TTC549 (cell line): Measurements from ENCODE around the gene MYBPH.

ENCODE experiments used
- FAIRE-seq: peaks from 2 replicates; lab custom pipeline; 2012; peaks lifted over from hg19 to GRCh38; lab: Jason Lieb, UNC

The MYBPH gene

DNA sequence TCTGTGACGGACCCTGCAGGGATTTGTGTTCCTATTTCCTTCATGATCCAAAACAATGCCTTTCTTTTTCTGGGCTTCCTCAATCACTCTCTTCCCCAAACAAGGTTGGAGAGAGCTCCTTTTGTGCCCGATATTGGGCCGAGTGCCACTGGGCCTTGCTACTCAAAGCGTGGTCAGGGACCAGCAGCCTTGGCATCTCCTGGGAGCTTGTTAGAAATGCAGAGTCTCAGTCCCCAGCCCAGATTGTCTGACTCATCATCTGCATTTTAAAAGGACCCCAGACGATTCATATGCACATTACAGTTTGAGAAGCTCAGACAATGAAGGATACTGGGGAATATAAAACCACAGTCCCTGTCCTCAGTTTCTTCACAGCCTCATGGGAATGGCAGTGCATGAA lies 28.2 kb downstream of the MYBPH start:
- no peak for FAIRE-seq

DNA sequence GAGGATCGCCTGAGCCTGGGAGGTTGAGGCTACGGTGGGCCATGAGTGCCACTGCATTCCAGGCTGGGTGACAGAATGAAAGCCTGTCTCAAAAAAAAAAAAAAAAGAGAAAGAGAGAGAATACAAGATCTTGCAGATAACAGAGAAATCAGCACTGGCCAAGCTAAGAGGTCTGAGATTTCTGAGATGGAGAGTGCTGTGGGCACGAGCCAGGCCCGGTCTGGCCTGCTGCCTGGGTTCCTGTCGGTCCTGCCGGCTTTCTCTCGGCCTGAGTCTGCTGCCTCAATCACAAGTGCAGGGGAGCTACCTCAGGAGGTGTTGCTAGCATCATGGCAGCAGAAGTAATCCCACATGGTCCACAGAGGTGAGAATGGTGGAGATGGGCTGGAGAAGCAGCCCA lies 29.1 kb downstream of the MYBPH start:
- FAIRE-seq = no peak

DNA sequence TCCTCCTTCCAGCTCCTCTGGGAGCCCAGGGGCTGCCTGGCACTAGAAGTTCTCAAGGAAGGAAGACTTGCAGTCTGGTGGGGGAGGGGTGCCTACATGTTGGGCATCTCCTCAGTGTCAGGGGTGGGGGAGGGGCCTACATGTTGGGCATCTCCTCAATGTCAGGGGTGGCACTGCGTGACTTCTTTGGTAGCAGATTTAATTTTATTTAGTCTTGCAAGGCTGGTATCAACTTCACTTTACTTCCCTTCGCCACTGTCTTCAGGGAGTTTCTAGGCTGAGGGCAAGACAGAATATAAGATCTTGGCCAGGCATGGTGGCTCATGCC lies 29.6 kb downstream of the MYBPH start:
- no peak for FAIRE-seq

DNA sequence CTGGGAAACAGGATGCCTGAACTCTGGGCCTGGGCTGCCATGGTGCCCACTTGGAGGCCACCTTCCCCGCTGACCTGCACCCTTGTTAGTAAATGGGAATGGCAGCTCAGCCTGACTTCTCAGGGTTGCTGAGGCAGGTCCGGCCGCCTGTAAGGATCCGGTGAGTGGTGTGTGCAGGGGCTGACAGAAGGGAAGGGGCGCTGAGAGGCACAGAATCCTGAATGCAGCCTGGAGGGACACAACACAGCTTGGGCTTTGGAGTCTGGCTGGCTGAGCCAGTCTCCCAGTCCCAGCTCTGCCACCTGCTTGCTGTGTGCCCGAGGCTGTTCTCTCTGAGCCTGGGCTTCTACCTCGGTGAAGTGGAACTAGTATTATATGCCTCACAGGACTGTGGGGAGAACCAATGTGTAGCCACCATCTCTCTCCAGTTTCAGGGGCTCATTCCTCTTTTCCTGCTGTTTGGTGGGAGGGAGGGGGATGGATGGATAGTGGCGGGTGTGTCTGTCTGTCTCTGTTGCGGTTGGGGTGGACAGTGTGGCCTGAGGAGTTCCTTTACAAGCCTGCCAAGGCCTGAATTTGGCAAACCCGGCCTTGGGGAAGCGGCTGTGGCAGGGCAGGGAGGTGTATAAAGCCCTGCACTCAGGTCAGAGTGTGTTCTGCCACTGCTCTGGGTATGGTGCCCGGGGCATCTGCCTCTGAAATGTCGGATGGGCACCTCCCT lies 30.1 kb downstream of the MYBPH start:
- FAIRE-seq = no peak

DNA sequence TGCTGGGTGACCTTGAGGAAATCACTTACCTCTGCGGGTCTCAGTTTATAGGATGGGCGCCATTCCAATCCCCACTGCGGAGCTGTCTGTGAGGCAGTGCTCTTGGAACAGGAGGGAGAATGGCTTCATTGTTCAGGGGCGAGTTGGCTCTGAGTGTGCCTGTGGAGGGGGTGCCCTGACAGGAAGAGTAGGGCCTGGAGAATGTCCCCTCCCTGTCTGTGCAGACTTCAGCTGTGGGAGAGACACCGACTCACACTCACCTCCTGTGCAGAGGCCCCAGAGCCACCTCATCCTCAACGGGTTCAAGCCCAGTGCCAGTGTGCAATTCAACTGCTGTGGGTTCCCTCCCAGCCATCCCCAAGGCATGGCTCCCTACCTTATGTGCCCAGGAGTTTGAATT lies 31.0 kb downstream of the MYBPH start:
- no peak for FAIRE-seq

DNA sequence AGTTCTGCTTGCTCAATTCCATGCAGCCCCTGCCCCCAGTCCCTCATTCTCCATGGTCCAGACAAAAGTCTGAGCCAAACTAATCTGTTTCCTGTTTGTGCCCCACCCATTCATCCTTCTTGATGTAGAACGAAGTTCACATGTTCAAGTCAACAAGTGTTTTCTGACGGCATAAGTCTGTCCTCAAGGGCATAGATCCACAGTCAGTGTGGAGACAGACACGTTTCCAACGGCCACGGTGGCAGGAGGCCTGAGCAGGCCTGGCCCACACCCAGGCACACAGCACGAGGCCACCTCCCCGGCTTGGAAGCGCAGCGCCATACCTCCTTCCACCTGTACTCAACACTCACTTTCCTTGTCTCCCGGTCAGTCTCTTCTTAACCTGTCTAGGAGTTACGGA lies 32.0 kb downstream of the MYBPH start:
- no peak for FAIRE-seq

DNA sequence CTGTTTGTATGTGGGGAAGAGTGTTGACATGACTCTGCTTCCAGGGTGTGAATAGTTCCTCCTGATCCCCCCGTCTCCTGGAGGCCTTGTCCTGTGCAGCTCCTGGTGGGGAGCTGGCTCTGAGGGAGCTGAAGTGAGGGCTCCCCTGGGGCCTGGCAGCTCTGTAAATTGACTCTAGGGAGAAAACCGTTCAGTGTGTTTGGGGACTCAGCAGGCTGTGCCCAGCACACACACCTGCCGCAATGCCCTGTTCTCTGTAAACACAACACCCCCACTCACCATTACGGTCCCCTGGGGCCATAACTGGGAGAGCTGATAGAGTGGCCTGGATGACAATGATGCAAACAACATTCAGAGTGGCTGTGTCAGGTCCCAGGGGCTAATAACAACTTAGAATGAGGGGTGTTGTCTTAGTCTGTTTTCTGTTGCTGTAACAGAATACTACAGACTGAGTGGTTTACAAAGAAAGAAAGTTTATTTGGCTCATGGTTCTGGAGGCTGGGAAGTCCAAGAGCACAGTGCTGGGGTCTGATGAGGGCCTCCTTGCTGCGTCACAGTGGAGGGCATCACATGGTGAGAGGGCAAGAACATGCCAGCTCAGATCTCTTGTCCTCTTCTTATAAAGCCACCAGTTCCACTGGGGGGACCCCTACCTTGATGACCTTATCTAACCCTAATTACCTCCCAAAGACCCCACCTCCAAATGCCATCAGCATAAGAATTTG lies 32.8 kb downstream of the MYBPH start:
- FAIRE-seq = no peak

DNA sequence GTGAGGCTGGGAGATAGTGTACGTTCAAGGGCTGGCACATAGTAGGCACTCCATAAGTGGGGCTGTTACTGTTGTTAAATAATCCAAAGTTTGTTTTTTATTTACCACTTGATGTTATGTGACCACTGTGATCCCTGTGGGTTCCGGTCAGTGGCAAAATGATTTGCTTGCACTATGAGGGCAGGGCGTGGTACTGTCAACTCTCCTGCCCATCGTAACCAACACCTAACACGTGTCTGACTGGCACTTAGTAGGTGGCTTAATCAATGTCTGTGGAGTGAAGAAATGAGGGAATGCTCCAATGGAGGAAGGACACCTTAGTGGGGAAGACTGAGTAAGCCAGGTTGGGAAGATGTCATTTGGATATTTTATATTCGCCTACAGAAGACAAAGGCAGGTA lies 33.5 kb downstream of the MYBPH start:
- no peak for FAIRE-seq

DNA sequence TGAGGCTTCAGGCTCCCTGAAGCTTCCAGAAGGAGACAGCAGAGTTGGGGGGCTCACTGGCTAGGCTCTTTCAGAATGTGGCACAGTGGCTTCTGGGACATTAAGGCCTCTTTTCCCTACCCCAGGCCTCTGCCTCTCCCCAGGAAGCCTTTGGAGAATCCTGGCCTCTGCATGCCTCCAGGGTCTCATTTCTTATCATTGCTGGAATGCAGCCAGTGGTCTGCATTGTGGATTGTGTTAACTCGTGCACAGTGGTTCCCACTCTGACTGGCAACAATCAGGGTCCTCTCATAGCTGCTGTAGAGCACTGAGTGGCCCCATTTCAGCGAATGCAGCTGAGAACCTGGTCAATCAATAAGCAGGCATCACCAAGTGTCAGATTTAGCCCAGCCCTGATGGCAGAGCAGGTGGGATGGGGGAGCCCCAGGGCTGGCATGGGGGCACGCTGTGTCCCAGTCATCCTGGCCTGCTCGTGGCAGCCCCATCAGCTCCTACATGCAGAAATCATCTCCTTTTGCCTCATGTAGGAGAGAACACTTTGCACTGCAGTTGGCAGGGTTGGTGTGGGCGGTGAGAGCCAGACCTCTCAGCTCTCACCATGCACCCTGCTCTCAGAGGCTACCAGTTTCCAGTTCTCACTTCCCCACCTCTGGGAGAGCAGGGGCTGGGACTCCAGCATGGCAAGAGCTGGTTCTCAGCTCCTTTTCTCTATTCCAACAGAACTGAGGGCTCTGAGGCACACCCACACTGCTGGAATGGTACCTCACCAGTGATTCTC lies 34.7 kb downstream of the MYBPH start:
- FAIRE-seq = no peak

DNA sequence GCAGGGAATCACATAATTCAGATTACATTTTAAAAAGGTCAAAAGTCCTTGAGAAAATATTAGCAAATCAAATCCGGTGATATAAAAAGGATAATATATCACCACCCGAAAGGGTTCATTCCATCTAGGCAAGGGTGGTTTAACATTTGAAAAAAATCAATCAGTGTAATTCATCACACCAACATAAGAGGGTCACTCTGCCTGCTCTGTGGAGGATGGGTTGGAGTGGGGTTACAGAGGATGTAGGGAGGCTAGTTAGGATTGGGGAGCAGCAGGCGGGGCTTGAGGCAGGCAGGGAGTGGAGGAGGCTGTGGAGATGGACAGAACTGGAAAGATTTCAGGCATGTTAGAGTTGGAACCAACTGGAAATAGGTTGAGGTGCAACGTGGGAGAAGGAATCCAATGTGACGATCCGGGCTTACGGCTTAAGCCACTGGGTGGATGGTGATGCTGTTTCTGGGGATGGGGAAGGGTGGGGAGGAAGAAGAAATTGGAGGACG lies 35.6 kb downstream of the MYBPH start:
- FAIRE-seq = no peak

DNA sequence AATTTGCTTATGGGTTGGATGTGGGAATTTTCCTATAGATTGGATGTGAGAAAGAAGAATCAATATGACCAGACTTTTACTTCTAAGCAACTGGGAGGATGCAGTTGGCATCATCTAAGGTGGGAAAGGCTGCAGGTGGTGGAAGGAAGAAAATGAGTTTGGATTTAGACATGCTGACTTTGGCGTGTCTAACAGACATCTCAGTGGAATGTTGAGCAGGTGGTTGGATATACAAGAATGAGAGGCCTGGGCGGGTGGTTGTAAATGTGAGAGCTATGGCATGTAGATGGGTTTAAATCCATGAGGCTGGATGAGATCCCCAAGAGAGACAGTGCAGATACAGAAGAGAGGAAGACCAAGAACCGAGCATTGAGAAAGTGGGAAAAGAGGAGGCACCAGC lies 37.6 kb downstream of the MYBPH start:
- FAIRE-seq = no peak

DNA sequence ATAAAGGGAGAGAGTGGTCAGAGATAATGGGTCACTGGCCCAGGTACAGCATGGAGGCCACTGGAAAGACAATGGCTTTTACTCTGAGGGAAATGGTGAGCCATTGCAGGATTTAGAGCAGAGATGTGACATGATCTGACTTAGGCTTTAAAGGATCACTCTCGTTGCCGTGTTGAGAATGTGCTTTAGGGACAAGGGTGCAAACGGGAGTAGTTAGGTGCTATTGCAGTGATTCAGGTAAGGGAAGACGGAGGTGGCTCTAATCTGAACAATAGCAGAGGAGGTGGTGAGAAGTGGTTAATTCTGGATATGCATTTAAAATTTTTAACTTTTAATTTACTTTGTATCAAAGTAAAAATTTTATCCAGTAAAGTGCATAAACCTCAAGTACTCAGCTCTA lies 38.3 kb downstream of the MYBPH start:
- FAIRE-seq = no peak

DNA sequence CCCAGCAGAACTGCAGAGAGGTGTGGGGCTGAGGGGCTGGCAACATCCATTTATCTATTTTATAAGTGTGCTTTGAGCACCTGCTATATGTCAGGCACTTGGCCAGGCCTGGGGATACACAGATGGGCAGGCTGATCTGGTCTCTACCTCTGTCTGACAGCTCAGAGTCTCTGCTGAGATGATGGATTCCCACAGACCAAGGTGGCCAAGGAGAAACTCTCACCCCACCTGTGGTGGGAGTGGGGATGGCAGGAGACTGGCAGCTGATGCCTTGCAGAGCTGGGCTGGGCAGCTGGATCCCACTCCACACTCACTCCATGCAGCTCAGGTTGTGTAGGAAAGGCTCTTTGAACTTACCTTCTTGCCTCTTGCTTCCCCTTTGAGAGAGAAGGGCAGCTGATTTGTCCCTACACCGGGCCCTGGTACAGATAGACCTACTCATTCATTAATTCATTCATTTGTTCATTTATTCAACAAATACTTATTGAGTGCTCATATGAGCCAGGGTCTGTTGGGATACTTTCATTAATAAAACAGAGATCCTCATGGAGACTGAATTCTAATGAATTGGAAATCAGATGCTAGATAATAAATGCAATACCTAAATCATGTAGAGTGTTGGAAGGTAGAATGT lies 39.1 kb downstream of the MYBPH start:
- FAIRE-seq = no peak

DNA sequence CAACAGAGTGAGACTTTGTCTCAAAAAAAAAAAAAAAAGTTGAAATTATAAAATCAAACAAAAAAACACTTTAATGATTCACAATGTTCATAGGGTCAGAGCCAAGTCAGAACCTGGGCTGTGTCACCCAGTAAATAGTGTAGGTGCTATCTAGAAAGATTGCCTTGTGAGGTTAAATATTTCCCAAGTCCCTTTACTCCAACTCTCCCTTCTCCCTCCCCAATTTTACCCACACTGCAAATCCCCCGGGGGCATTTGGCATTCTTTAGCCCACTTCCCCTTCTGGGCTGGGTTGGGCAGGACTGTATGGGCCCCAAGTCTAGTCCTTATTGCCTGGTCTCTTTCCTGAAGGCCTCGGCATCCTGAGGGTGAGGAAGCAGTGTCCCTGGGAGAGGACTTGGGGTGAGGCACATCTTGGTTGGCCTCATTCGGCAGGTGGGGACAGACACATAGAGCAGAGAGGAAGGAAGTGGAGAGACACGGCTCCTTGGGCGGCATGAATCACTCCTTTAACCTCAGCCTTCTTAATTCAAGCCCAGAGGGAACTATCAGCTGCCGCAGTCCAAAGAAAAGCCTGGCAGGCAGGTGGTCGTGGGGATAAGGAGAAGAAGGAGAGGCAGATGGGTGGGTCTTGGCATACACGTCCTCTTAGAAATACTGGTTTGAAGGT lies 39.9 kb downstream of the MYBPH start:
- FAIRE-seq = no peak

DNA sequence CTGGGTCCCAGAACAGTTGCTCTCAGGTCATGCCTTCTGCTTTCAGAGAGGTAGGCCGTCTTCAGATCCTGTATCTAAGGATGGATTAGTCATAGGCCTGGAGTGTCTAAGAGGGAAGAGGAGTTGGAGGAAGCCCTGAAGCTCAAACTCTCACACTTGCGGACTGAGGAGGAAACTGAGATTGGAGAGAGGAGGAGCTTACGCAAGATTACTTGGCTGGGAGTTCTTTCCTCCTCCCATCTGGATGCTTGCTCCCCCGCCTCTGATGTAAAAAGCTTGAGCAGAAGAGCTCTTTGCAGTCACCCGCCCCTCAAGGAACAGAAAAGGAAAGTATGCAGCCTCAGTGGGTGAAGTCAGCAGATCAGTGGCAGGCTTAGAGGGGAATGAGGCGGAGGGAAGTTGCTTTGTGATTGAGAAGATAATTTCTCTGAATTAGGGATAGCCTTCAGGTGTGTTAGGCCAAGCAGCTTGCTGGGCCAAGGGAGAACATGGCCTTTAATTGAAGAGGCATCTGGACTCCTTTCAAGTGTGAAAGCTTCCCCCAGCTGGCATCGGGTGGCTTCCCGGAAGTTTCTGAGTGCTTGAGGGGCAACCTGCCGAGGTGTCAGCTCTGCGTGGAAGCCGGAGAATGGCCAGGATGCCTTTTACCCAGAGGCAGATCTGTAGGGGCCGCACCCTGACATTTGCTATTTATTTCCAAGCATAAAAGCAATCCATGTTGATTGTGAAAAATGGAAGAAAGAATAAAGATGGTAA lies 41.5 kb downstream of the MYBPH start:
- FAIRE-seq = no peak

DNA sequence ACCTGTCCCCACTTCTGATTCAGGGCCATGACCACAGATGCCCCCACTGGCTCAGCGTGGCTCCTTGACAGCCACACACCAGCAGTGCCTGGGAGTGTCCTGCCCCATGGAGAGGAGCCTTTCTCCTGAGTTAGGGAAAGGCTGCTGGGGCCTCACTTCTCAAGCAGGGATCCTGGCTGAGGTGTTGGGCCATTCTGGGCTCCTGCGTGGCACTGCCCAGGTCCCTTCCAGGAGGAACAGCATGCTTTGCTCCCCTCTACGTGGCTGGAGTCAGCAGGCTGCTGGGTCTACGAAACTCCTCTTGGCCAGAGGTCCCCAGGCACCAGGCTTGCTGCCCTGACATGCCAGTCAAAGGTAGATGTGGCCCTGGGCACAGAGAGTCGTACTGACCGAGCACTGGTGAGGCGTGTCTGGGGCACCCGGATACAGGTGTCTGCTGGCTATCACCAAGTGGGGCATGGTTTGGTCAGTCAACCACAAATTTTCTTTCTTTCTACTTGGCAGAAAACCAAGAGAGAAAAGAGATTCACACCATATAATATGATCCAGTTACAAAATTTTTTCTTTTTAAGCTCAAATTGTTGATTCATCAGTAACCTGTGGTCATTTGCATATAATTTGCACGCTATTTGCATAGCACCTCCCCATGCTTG lies 44.0 kb downstream of the MYBPH start:
- no peak for FAIRE-seq

DNA sequence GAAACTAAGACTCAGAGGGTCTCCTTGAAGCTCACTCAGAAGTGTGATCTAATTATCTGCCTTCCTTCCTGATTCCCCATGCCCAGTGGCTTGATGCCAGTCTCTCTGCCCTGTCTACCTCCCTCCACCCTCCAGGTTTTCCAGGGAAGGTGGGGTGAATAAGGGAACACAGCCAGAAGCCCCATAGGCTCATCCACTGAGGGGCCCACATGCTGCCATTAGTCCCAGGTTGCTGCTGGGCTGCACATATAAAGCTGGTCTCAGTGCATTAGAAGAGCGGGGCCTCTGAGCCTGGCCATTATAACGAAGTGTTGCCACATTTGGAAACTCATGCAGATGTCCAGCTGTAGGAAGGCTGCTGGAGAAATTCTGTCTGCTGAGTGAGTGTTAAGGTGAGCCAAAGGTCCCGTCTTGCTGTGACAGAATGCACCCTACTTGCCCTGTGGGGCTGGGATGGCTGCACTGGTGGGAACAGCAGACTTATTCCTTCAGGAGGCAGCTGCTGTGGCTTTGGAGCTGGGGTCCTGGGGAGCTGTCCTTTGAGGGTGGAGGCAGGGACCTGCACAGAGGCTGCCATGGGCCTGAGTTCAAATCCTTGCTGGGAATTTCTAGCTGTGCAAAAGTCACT lies 45.2 kb downstream of the MYBPH start:
- FAIRE-seq = no peak

DNA sequence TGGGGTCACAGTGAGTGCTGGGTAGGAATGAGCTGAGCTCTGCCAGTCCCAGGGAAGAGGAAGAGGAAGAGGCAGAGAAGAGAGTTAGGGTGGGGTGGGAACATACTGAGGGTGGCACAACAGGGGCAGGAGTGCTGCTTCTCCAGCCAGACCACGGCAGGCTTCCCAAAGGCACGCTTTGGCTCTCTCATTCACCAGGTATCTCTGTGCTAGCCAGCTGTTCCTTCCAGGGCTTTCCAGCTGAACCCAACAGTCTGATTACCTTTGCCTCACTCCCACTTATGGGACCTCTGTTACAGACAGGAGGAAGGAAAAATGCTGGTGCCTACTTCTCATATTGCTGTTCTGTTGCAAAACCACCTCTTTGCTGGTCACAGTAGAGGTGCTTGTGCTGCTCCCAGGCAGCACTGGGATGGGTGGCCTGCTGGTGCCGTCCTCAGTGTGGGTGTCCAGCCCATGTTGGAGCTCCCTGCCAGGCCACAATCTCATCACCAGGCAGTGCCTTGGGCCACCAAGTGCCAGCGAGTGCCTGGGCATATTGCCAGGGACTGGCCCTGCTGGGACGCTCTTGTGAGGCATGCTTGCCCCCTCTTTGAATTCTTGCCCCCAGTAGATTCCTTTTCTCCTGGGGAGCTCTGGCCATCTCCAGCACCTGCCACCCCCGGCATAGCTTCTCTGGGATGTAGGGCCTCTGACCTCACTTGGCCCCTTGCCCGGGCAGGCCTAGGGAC lies 46.0 kb downstream of the MYBPH start:
- no peak for FAIRE-seq

DNA sequence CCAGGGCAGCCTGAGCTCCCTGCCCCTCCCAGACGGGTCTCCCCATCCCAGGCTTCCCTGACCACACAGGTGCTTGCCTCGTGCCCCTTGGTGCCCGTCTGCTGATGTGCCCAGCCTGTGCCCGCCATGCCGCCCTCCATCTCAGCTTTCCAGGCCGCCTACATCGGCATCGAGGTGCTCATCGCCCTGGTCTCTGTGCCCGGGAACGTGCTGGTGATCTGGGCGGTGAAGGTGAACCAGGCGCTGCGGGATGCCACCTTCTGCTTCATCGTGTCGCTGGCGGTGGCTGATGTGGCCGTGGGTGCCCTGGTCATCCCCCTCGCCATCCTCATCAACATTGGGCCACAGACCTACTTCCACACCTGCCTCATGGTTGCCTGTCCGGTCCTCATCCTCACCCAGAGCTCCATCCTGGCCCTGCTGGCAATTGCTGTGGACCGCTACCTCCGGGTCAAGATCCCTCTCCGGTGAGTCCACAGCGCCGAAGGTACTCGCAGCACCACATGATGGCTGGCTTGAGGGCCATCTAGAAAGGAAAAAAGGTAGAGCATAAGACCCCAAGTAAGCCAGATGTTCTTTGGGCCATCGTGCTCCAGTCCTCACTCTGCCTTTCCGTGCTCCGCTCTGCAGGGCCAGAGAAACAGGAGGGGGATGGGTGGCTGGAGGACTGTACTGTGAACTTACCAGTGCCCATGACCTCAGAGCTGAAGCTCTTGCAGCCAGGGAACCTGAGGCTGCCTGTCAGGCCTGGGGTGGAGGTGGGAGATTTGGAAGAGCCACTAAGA lies 46.7 kb downstream of the MYBPH start:
- no peak for FAIRE-seq
